ENCODE data around the gene SMIM35.
"Not testable (repeated sequence)": the region's sequence is repeated elsewhere in the genome, so short reads cannot be mapped to it uniquely, and the experiment has no call there.

The SMIM35 gene

DNA sequence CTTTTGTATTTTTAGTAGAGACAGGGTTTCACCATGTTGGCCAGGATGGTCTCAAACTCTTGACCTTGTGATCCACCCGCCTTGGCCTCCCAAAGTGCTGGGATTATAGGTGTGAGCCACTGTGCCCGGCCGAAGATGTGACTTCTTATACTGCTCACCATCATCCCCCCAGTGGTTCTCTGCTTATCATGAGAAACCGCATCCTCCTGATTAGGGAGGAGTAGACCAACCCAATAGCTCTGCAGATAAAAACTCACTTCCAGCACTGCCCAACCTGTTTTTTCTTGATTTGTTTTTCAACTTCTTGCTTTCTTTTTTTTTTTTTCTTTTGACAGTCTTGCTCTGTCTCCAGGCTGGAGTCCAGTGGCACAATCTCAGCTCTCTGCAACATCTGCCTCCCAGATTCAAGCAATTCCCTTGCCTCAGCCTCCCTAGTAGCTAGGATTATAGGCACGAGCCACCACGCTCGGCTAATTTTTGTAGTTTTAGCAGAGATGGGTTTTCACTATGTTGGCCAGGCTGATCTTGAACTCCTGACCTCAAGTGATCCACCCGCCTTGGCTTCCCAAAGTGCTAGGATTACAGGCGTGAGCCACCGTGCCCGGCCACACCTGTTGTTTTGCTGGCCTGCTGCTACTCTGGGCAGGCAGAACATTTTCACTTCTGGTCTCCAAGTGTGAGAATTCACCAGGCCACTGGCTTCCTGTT lies 79.0 kb downstream of the SMIM35 start:
- H4K8ac ChIP-seq (ENCODE audit: low read depth, low read length); H3K79me1 ChIP-seq (ENCODE audit: low read length); H3K4me3 ChIP-seq (ENCODE audit: low read length); H2BK5ac ChIP-seq (ENCODE audit: low read length); H3K27me3 ChIP-seq (ENCODE audit: insufficient read depth, low read length, poor library complexity); H3K56ac ChIP-seq (ENCODE audit: low read length); H3K4me2 ChIP-seq (ENCODE audit: low read length); H2AK5ac ChIP-seq (ENCODE audit: low read length); H3K36me3 ChIP-seq (ENCODE audit: control insufficient read depth, insufficient read depth, low read length); H3K27ac ChIP-seq (ENCODE audit: low read depth, low read length); H3K4ac ChIP-seq (ENCODE audit: low read depth, low read length); H3K9ac ChIP-seq (ENCODE audit: low read length); H2BK120ac ChIP-seq (ENCODE audit: low read depth, low read length); H3K4me1 ChIP-seq (ENCODE audit: control insufficient read depth, low read depth, low read length); H3K23ac ChIP-seq (ENCODE audit: low read length); H3K18ac ChIP-seq (ENCODE audit: low read length); H2BK15ac ChIP-seq (replicated peaks; ENCODE audit: low read depth); H4K5ac ChIP-seq (ENCODE audit: low read length); H3K79me2 ChIP-seq (ENCODE audit: control insufficient read depth, insufficient read depth, low read length): not testable (repeated sequence)
- DNase-seq: peak; percentile 38
- no CpG with 5 or more reads among the region's 11 CpGs for WGBS (ENCODE audit: extremely low coverage, insufficient coverage, low lambda C conversion rate)

DNA sequence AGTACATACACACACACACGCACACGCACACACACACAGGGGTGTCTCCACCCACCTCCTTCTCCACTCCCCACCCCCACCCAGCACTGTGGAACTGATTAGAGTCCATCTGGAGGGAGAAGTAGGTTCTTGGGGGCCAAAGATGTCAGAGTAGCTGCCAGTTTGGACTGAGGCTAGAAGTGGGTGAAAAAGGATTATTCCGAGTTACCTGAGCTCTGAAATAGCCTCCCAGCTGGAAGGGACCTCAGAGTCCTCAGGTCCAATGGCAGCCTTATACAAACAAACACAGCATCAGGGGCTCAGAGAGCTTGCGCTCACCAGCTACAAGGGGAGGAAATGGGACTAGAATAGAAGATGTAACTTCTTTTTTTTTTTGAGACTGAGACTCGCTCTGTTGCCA lies 79.7 kb downstream of the SMIM35 start:
- Histone ChIP-seq H2BK15ac (replicated peaks; ENCODE audit: low read depth) (no peak overlapping the region), H2AK5ac (ENCODE audit: low read length) (no peak overlapping the region), H4K8ac (ENCODE audit: low read depth, low read length) (no peak overlapping the region), H2BK5ac (ENCODE audit: low read length) (no peak overlapping the region), H3K4me2 (ENCODE audit: low read length) (no peak overlapping the region), H4K5ac (ENCODE audit: low read length) (no peak overlapping the region), H3K4me1 (ENCODE audit: control insufficient read depth, low read depth, low read length) (no peaks in the 10 kb centered on the region), H3K27me3 (ENCODE audit: insufficient read depth, low read length, poor library complexity) (no peaks in the 10 kb centered on the region), H3K23ac (ENCODE audit: low read length) (no peak overlapping the region), H2BK120ac (ENCODE audit: low read depth, low read length) (no peak overlapping the region), H3K9ac (ENCODE audit: low read length) (no peak overlapping the region), H3K79me1 (ENCODE audit: low read length) (no peaks in the 10 kb centered on the region), H3K56ac (ENCODE audit: low read length) (no peak overlapping the region), H3K27ac (ENCODE audit: low read depth, low read length) (no peak overlapping the region), H3K4me3 (ENCODE audit: low read length) (no peak overlapping the region), H3K4ac (ENCODE audit: low read depth, low read length) (no peak overlapping the region), H3K18ac (ENCODE audit: low read length) (no peak overlapping the region), H3K79me2 (ENCODE audit: control insufficient read depth, insufficient read depth, low read length) (no peaks in the 10 kb centered on the region), H3K36me3 (ENCODE audit: control insufficient read depth, insufficient read depth, low read length) (no peaks in the 10 kb centered on the region)
- no peak for DNase-seq
- whole genome bisulfite sequencing (ENCODE audit: extremely low coverage, insufficient coverage, low lambda C conversion rate): no CpG with 5 or more reads among the region's 5 CpGs

DNA sequence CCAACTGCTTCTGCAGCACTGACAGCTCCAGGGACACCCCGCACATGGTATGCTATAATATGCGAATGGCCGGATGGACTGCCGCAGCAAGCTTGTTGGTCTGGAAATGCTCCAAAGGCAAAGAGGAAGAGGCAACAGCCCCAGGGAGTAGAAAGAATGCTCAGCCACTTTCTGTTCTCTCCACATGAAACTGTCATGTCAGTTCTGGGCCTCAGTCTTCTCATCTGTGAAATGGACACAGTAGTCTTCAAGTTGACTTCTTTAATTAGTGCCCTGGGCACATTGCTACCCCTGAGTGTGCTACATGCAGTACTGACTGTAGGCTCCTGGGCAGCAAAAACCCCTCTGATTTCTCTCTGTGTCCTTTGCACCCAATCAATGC lies 80.6 kb downstream of the SMIM35 start:
- WGBS (ENCODE audit: extremely low coverage, insufficient coverage, low lambda C conversion rate): no CpG with 5 or more reads among the region's 4 CpGs
- H4K5ac ChIP-seq (ENCODE audit: low read length): no peak overlapping the region
- H3K36me3 ChIP-seq (ENCODE audit: control insufficient read depth, insufficient read depth, low read length): no peaks in the 10 kb centered on the region
- H2BK120ac ChIP-seq (ENCODE audit: low read depth, low read length): no peak overlapping the region
- no peak overlapping the region for H3K4me3 ChIP-seq (ENCODE audit: low read length)
- no peak overlapping the region for H3K4ac ChIP-seq (ENCODE audit: low read depth, low read length)
- H3K79me2 ChIP-seq (ENCODE audit: control insufficient read depth, insufficient read depth, low read length): no peaks in the 10 kb centered on the region
- H3K27ac ChIP-seq (ENCODE audit: low read depth, low read length): no peak overlapping the region
- no peak overlapping the region for H3K9ac ChIP-seq (ENCODE audit: low read length)
- H2BK5ac ChIP-seq (ENCODE audit: low read length): no peak overlapping the region
- H3K4me1 ChIP-seq (ENCODE audit: control insufficient read depth, low read depth, low read length): no peaks in the 10 kb centered on the region
- H3K56ac ChIP-seq (ENCODE audit: low read length): no peak overlapping the region
- no peaks in the 10 kb centered on the region for H3K27me3 ChIP-seq (ENCODE audit: insufficient read depth, low read length, poor library complexity)
- no peak overlapping the region for H3K18ac ChIP-seq (ENCODE audit: low read length)
- H2AK5ac ChIP-seq (ENCODE audit: low read length): no peak overlapping the region
- H2BK15ac ChIP-seq (replicated peaks; ENCODE audit: low read depth): no peak overlapping the region
- no peak for DNase-seq
- H3K4me2 ChIP-seq (ENCODE audit: low read length): no peak overlapping the region
- no peak overlapping the region for H3K23ac ChIP-seq (ENCODE audit: low read length)
- no peak overlapping the region for H4K8ac ChIP-seq (ENCODE audit: low read depth, low read length)
- no peaks in the 10 kb centered on the region for H3K79me1 ChIP-seq (ENCODE audit: low read length)

DNA sequence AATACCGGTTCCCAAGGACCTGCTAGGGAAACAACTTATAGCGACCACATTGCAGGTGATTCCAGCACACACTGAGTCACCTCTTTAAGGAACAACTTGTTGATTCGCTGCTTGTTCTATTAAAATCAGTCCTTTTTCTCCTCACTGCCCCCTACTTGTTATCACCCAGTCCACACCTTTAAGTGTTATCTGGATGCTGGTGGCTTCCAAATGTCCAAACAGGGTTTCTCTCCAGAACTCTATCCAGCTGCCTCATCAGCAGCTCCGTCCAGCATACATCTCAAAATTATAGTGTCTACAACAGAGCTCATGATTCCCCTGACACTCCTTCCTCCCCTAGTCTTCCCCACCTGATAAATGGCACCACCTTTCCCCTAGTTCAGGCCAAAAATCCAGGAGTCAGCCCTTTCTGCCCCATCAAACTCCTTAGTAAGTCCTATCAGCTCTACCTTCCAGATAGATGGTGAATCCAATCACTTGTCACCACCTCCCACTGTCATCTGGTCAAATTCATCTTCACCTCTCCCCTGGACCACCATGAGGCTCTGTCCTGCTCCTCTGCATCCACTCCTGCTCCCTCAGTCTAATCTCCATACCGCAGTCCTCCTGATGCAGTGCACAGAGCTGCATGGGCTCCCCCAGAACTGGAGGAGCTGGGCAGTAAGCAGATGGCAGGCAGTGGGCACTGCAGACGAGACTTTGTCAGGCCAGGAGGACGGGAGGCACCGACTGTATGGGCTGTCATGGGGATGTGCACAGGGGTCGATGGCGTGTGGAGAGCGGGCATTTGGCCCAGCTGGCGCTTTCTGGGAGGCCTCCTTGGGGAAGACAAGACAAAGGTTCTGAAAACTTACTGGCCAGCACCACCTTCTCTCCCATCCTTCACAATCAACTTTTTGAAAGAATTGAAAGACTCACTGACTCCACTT lies 81.3 kb downstream of the SMIM35 start:
- H3K9ac ChIP-seq (ENCODE audit: low read length): no peak overlapping the region
- H4K8ac ChIP-seq (ENCODE audit: low read depth, low read length): no peak overlapping the region
- H3K79me2 ChIP-seq (ENCODE audit: control insufficient read depth, insufficient read depth, low read length): no peaks in the 10 kb centered on the region
- H3K23ac ChIP-seq (ENCODE audit: low read length): no peak overlapping the region
- no peak overlapping the region for H3K18ac ChIP-seq (ENCODE audit: low read length)
- peak; percentile 22 for DNase-seq
- H2BK15ac ChIP-seq (replicated peaks; ENCODE audit: low read depth): no peak overlapping the region
- no peak overlapping the region for H3K56ac ChIP-seq (ENCODE audit: low read length)
- no peak overlapping the region for H3K4me3 ChIP-seq (ENCODE audit: low read length)
- H4K5ac ChIP-seq (ENCODE audit: low read length): no peak overlapping the region
- H2AK5ac ChIP-seq (ENCODE audit: low read length): no peak overlapping the region
- H3K27me3 ChIP-seq (ENCODE audit: insufficient read depth, low read length, poor library complexity): no peaks in the 10 kb centered on the region
- WGBS (ENCODE audit: extremely low coverage, insufficient coverage, low lambda C conversion rate): no CpG with 5 or more reads among the region's 12 CpGs
- H2BK5ac ChIP-seq (ENCODE audit: low read length): no peak overlapping the region
- no peaks in the 10 kb centered on the region for H3K4me1 ChIP-seq (ENCODE audit: control insufficient read depth, low read depth, low read length)
- no peaks in the 10 kb centered on the region for H3K79me1 ChIP-seq (ENCODE audit: low read length)
- H3K27ac ChIP-seq (ENCODE audit: low read depth, low read length): no peak overlapping the region
- no peak overlapping the region for H3K4ac ChIP-seq (ENCODE audit: low read depth, low read length)
- H3K36me3 ChIP-seq (ENCODE audit: control insufficient read depth, insufficient read depth, low read length): no peaks in the 10 kb centered on the region
- H2BK120ac ChIP-seq (ENCODE audit: low read depth, low read length): no peak overlapping the region
- H3K4me2 ChIP-seq (ENCODE audit: low read length): no peak overlapping the region

DNA sequence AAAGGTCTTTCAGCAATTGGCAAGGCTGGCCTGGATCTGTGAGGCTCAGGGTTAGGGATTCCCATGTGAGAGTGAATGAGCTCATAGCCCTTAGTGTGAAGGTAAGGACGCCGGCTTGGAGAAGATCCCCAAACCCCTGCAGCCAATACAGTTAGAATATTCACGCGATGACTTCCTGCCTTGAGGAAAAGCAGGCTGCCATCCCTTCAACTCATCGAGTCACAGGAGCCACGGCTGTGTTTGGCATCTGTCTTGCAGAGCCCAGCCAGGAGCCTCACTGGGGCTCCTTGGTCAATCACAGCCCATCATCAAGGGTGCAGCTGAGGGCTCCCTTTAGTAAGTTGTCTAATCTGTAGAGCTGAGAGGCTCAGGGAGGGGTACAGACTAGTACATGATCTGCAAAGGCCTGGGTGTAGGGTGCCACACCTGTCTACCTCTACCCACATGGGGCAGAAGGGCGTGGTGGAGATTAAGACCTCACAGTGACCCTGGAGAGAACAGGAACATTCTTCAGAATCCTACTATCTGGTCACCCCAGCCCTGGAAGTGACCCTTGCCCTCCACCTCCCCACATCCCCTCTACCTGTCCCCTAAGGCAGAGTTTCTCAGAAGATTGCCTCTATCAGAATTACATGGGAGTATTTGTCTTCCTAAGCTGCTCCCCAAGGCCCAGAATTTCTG lies 82.1 kb downstream of the SMIM35 start:
- no peak overlapping the region for H3K9ac ChIP-seq (ENCODE audit: low read length)
- DNase-seq: no peak
- no peaks in the 10 kb centered on the region for H3K27me3 ChIP-seq (ENCODE audit: insufficient read depth, low read length, poor library complexity)
- H3K4me3 ChIP-seq (ENCODE audit: low read length): no peak overlapping the region
- H3K4ac ChIP-seq (ENCODE audit: low read depth, low read length): no peak overlapping the region
- no peak overlapping the region for H2BK120ac ChIP-seq (ENCODE audit: low read depth, low read length)
- no peaks in the 10 kb centered on the region for H3K79me2 ChIP-seq (ENCODE audit: control insufficient read depth, insufficient read depth, low read length)
- WGBS (ENCODE audit: extremely low coverage, insufficient coverage, low lambda C conversion rate): no CpG with 5 or more reads among the region's 7 CpGs
- H2BK5ac ChIP-seq (ENCODE audit: low read length): no peak overlapping the region
- no peak overlapping the region for H3K56ac ChIP-seq (ENCODE audit: low read length)
- H3K23ac ChIP-seq (ENCODE audit: low read length): no peak overlapping the region
- no peak overlapping the region for H2BK15ac ChIP-seq (replicated peaks; ENCODE audit: low read depth)
- no peak overlapping the region for H4K5ac ChIP-seq (ENCODE audit: low read length)
- H3K4me1 ChIP-seq (ENCODE audit: control insufficient read depth, low read depth, low read length): no peaks in the 10 kb centered on the region
- no peak overlapping the region for H3K27ac ChIP-seq (ENCODE audit: low read depth, low read length)
- H3K18ac ChIP-seq (ENCODE audit: low read length): no peak overlapping the region
- no peaks in the 10 kb centered on the region for H3K79me1 ChIP-seq (ENCODE audit: low read length)
- H2AK5ac ChIP-seq (ENCODE audit: low read length): no peak overlapping the region
- no peak overlapping the region for H4K8ac ChIP-seq (ENCODE audit: low read depth, low read length)
- no peaks in the 10 kb centered on the region for H3K36me3 ChIP-seq (ENCODE audit: control insufficient read depth, insufficient read depth, low read length)
- no peak overlapping the region for H3K4me2 ChIP-seq (ENCODE audit: low read length)

All from mesendoderm (in vitro differentiated cells).